Neural progenitor cell (in vitro differentiated cells): ENCODE results near the gene ANK3.

Experiments used
- EZH2 ChIP-seq: fragments of 200-600 bp; sonication (generic); IDR thresholded peaks from 2 replicates; pipeline ENCODE4 v1.6.1; 2017; ENCODE audit warnings: antibody characterized with exemption, mild to moderate bottlenecking, moderate library complexity
- EZH2phosphoT487 ChIP-seq: fragments of 200-600 bp; sonication (generic); IDR thresholded peaks from 2 replicates; pipeline ENCODE4 v1.6.1; 2017; ENCODE audit warnings: antibody characterized with exemption
- TF ChIP-seq, protein P1 (sequence below): fragments of 200-600 bp; sonication (generic); IDR thresholded peaks from 2 replicates; pipeline ENCODE4 v1.5.1; 2017; ENCODE audit warnings: antibody characterized with exemption, mild to moderate bottlenecking

DNA sequence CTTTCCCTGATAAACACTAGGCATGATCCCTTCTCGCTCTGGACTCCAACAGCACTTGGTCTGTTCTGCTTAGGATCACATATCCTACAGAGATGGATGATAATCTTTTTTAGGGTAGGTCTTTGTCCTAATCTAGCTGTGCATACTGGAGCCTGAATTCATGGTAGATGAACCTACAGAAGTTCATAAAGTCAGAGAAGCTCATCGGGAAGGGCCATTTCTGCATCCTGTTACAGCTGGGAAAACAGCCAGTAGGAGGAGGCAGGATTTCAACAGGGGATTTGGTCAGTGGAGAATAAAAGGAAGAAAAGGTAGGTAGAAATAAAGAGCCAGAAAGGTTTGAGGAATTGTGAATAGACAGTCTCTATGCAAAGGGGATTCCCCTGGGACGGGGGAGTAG, 101.4 kb downstream of the ANK3 start:
- TF ChIP-seq, protein P1, sequence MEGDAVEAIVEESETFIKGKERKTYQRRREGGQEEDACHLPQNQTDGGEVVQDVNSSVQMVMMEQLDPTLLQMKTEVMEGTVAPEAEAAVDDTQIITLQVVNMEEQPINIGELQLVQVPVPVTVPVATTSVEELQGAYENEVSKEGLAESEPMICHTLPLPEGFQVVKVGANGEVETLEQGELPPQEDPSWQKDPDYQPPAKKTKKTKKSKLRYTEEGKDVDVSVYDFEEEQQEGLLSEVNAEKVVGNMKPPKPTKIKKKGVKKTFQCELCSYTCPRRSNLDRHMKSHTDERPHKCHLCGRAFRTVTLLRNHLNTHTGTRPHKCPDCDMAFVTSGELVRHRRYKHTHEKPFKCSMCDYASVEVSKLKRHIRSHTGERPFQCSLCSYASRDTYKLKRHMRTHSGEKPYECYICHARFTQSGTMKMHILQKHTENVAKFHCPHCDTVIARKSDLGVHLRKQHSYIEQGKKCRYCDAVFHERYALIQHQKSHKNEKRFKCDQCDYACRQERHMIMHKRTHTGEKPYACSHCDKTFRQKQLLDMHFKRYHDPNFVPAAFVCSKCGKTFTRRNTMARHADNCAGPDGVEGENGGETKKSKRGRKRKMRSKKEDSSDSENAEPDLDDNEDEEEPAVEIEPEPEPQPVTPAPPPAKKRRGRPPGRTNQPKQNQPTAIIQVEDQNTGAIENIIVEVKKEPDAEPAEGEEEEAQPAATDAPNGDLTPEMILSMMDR, result no peak
- TF ChIP-seq EZH2 (no peak), EZH2phosphoT487 (no peak)
